IPS-18a (cell line): ENCODE measurements around the gene SNCAIP.

ENCODE experiments used
- H3K27ac ChIP-seq: one replicate; pipeline ENCODE4 v1.5.1; 2013; ENCODE audit warnings: low read length
- H3K27me3 ChIP-seq: one replicate; pipeline ENCODE4 v1.6.1; 2013; ENCODE audit warnings: mild to moderate bottlenecking, low read length; ENCODE audit not compliant: control insufficient read depth, insufficient read depth
- H3K36me3 ChIP-seq: one replicate; pipeline ENCODE4 v1.6.1; 2013; ENCODE audit warnings: low read depth, low read length; ENCODE audit not compliant: control insufficient read depth
- H3K4me1 ChIP-seq: one replicate; pipeline ENCODE4 v1.6.1; 2013; ENCODE audit warnings: low read depth, low read length; ENCODE audit not compliant: control insufficient read depth
- H3K4me3 ChIP-seq: one replicate; pipeline ENCODE4 v1.5.1; 2013; ENCODE audit warnings: low read length
- H3K9ac ChIP-seq: one replicate; pipeline ENCODE4 v1.6.1; 2013; ENCODE audit warnings: mild to moderate bottlenecking, low read length, moderate library complexity
- H3K9me3 ChIP-seq: one replicate; pipeline ENCODE4 v1.6.1; 2013; ENCODE audit warnings: low read depth, low read length; ENCODE audit not compliant: control insufficient read depth

Gene SNCAIP

GRCh38 chr5:122435234-122435633 lies 123.2 kb downstream of the SNCAIP start:
- H3K4me3 ChIP-seq: no peak overlapping the region
- H3K36me3 ChIP-seq: no peaks in the 10 kb centered on the region
- no peaks in the 10 kb centered on the region for H3K9me3 ChIP-seq
- H3K27ac ChIP-seq: no peak overlapping the region
- no peaks in the 10 kb centered on the region for H3K27me3 ChIP-seq
- no peak overlapping the region for H3K9ac ChIP-seq
- peaks cover 10% of the 10 kb centered on the region for H3K4me1 ChIP-seq

- H3K36me3 ChIP-seq: no peaks in the 10 kb centered on the region
- H3K27me3 ChIP-seq: no peaks in the 10 kb centered on the region
- H3K4me1 ChIP-seq: peaks cover 9% of the 10 kb centered on the region
- no peaks in the 10 kb centered on the region for H3K9me3 ChIP-seq
- no peak overlapping the region for H3K27ac ChIP-seq
- no peak overlapping the region for H3K4me3 ChIP-seq
- H3K9ac ChIP-seq: no peak overlapping the region
Observed at GRCh38 chr5:122435761-122436160, 123.7 kb downstream of the SNCAIP start.

- H3K4me3 ChIP-seq: no peak overlapping the region
- H3K4me1 ChIP-seq: peaks cover 9% of the 10 kb centered on the region
- no peaks in the 10 kb centered on the region for H3K9me3 ChIP-seq
- H3K36me3 ChIP-seq: no peaks in the 10 kb centered on the region
- H3K27ac ChIP-seq: no peak overlapping the region
- H3K9ac ChIP-seq: no peak overlapping the region
- no peaks in the 10 kb centered on the region for H3K27me3 ChIP-seq
Observed at GRCh38 chr5:122436615-122437014, 124.6 kb downstream of the SNCAIP start.

GRCh38 chr5:122439645-122440044 lies 127.6 kb downstream of the SNCAIP start:
- H3K36me3 ChIP-seq: no peaks in the 10 kb centered on the region
- H3K27ac ChIP-seq: no peak overlapping the region
- H3K4me1 ChIP-seq: peaks cover 9% of the 10 kb centered on the region
- H3K4me3 ChIP-seq: no peak overlapping the region
- H3K9ac ChIP-seq: no peak overlapping the region
- no peaks in the 10 kb centered on the region for H3K27me3 ChIP-seq
- H3K9me3 ChIP-seq: no peaks in the 10 kb centered on the region

- no peak overlapping the region for H3K4me3 ChIP-seq
Observed at GRCh38 chr5:122442938-122443337, 130.9 kb downstream of the SNCAIP start.

GRCh38 chr5:122444411-122444810 lies 132.4 kb downstream of the SNCAIP start:
- Histone ChIP-seq H3K27me3 (no peaks in the 10 kb centered on the region), H3K36me3 (no peaks in the 10 kb centered on the region), H3K27ac (no peak overlapping the region), H3K9me3 (no peaks in the 10 kb centered on the region), H3K4me1 (peaks cover 4% of the 10 kb centered on the region), H3K9ac (no peak overlapping the region), H3K4me3 (no peak overlapping the region)

More at GRCh38 chr5:122442938-122443337, 130.9 kb downstream of the SNCAIP start:
- Histone ChIP-seq H3K27ac (no peak overlapping the region), H3K36me3 (no peaks in the 10 kb centered on the region), H3K9ac (no peak overlapping the region), H3K27me3 (no peaks in the 10 kb centered on the region), H3K9me3 (no peaks in the 10 kb centered on the region), H3K4me1 (peaks cover 4% of the 10 kb centered on the region)

- Histone ChIP-seq H3K9ac (no peak overlapping the region), H3K36me3 (no peaks in the 10 kb centered on the region), H3K27ac (no peak overlapping the region), H3K27me3 (no peaks in the 10 kb centered on the region), H3K4me3 (no peak overlapping the region), H3K4me1 (peaks cover under 1% of the 10 kb centered on the region), H3K9me3 (no peaks in the 10 kb centered on the region)
Observed at GRCh38 chr5:122445070-122445469, 133.0 kb downstream of the SNCAIP start.

GRCh38 chr5:122447072-122447471 lies 135.0 kb downstream of the SNCAIP start:
- no peaks in the 10 kb centered on the region for H3K36me3 ChIP-seq
- H3K4me1 ChIP-seq: no peaks in the 10 kb centered on the region
- no peaks in the 10 kb centered on the region for H3K27me3 ChIP-seq
- H3K27ac ChIP-seq: no peak overlapping the region
- H3K9me3 ChIP-seq: no peaks in the 10 kb centered on the region
- H3K4me3 ChIP-seq: no peak overlapping the region
- H3K9ac ChIP-seq: no peak overlapping the region

- Histone ChIP-seq H3K27me3 (no peaks in the 10 kb centered on the region), H3K27ac (no peak overlapping the region), H3K36me3 (no peaks in the 10 kb centered on the region), H3K4me3 (no peak overlapping the region), H3K4me1 (no peaks in the 10 kb centered on the region), H3K9me3 (no peaks in the 10 kb centered on the region), H3K9ac (no peak overlapping the region)
Observed at GRCh38 chr5:122447879-122448278, 135.8 kb downstream of the SNCAIP start.

GRCh38 chr5:122454541-122454940 lies 142.5 kb downstream of the SNCAIP start:
- Histone ChIP-seq H3K4me3 (no peak overlapping the region), H3K9me3 (no peaks in the 10 kb centered on the region), H3K4me1 (no peaks in the 10 kb centered on the region), H3K27ac (no peak overlapping the region), H3K27me3 (no peaks in the 10 kb centered on the region), H3K9ac (no peak overlapping the region), H3K36me3 (no peaks in the 10 kb centered on the region)

GRCh38 chr5:122455939-122456338 lies 143.9 kb downstream of the SNCAIP start:
- no peak overlapping the region for H3K4me3 ChIP-seq
- H3K9me3 ChIP-seq: no peaks in the 10 kb centered on the region
- no peaks in the 10 kb centered on the region for H3K36me3 ChIP-seq
- H3K4me1 ChIP-seq: no peaks in the 10 kb centered on the region
- H3K9ac ChIP-seq: no peak overlapping the region
- H3K27ac ChIP-seq: no peak overlapping the region
- no peaks in the 10 kb centered on the region for H3K27me3 ChIP-seq

GRCh38 chr5:122457178-122457826 lies 145.3 kb downstream of the SNCAIP start:
- no peaks in the 10 kb centered on the region for H3K4me1 ChIP-seq
- no peaks in the 10 kb centered on the region for H3K27me3 ChIP-seq
- H3K9me3 ChIP-seq: no peaks in the 10 kb centered on the region

More at GRCh38 chr5:122457178-122457826, 145.3 kb downstream of the SNCAIP start:
- no peak overlapping the region for H3K4me3 ChIP-seq
- no peak overlapping the region for H3K9ac ChIP-seq
- no peak overlapping the region for H3K27ac ChIP-seq
- no peaks in the 10 kb centered on the region for H3K36me3 ChIP-seq
